GM12891 (cell line): ENCODE results near the gene UBE2E1.

ENCODE experiments used
- PAX5 ChIP-seq: IDR thresholded peaks from 2 replicates; pipeline ENCODE4 v1.6.1; 2011; ENCODE audit warnings: low read length, moderate library complexity, mild to moderate bottlenecking; ENCODE audit not compliant: insufficient read depth, severe bottlenecking
- POLR2A ChIP-seq: IDR thresholded peaks from 2 replicates; pipeline ENCODE4 v1.6.1; 2011; ENCODE audit warnings: low read depth, low read length, control low read depth
- POLR2AphosphoS5 ChIP-seq: IDR thresholded peaks from 2 replicates; pipeline ENCODE4 v1.6.1; 2011; ENCODE audit warnings: low read depth, low read length, control low read depth
- POU2F2 ChIP-seq: IDR thresholded peaks from 2 replicates; pipeline ENCODE4 v1.6.1; 2011; ENCODE audit warnings: low read depth, mild to moderate bottlenecking, control low read depth, low read length, moderate library complexity
- TAF1 ChIP-seq: IDR thresholded peaks from 2 replicates; pipeline ENCODE4 v1.6.1; 2011; ENCODE audit warnings: low read depth, low read length, control low read depth

DNA sequence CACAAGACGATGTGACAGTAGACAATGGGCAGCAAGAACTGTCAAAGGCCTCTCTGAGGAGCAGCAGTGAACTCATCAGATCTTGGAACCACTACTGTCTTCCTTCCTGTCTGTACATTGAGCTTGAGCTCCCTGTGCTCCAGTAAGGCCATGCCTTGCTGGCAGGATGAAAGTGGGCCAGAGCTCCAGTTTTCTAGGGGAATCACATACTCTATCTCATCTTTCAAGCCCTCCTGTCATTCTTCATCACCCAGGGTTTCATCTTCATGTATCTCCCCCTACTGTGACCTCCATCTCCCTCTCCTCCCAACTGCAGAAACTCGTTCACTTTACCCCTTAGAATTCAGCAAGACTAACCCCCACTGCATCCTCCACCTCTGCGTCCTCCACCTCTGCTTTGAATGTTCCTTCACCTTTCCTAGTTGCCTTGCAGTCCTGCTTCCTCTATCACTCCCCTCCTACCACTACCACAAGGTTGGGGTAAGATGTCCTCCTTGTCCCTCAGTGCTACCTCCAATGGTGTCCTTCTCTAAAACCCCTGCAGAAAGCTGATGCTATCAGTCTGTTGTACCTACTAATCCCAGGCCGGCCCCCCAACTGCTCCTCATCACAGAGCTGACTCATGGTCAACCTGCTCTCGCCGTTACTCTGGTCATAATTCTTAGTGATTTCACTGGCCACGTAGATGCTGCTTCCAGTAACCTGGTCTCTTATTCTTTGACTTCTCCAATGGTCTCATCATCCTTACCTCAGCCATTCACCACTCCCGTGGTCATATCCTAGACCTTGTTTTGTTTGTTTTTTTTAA is 88.7 kb downstream of the UBE2E1 start:
- TF ChIP-seq POLR2AphosphoS5 = no peak
- 0 out of 2 replicates have a peak, but pooled peaks have one; percentile 31 for TF ChIP-seq POLR2A
- no peak for TF ChIP-seq PAX5
- TF ChIP-seq TAF1 = no peak
- no peak for TF ChIP-seq POU2F2
